Dendritic cell treated with granulocyte-macrophage colony-stimulating factor and Interleukin-4, amounts not matched to agents 40 ng/mL and 50 ng/mL, for 4 days (primary cell): ENCODE measurements around the gene PIK3C2B.

Source experiments
- H3K27ac Mint-ChIP-seq: one replicate; pipeline ENCODE4 v1.8.0; 2022; ENCODE audit warnings: mild to moderate bottlenecking, mixed read lengths
- H3K27me3 Mint-ChIP-seq: one replicate; pipeline ENCODE4 v1.8.0; 2022; ENCODE audit warnings: mild to moderate bottlenecking, mixed read lengths
- H3K36me3 Mint-ChIP-seq: one replicate; pipeline ENCODE4 v1.8.0; 2022; ENCODE audit warnings: low read depth, mixed read lengths
- H3K4me1 Mint-ChIP-seq: one replicate; pipeline ENCODE4 v1.8.0; 2022; ENCODE audit warnings: low read depth, mixed read lengths
- H3K4me3 Mint-ChIP-seq: one replicate; pipeline ENCODE4 v1.8.0; 2022; ENCODE audit warnings: mild to moderate bottlenecking, moderate library complexity, mixed read lengths
- H3K9me3 Mint-ChIP-seq: one replicate; pipeline ENCODE4 v1.8.0; 2022; ENCODE audit warnings: mixed read lengths
- intact Hi-C: fragments of 100-400 bp; cut with micrococcal nuclease; formaldehyde crosslinking; loops from one replicate; pipeline ENCODE4 v1.15.0; 2022

The PIK3C2B gene

GRCh38 chr1:204451352-204452124 lies 43.1 kb downstream of the PIK3C2B start:
- H3K4me1 Mint-ChIP-seq = peaks cover 19% of the 10 kb centered on the region
- peaks cover 9% of the 10 kb centered on the region for H3K36me3 Mint-ChIP-seq
- H3K4me3 Mint-ChIP-seq = no peak overlapping the region
- no peaks in the 10 kb centered on the region for H3K9me3 Mint-ChIP-seq
- no peaks in the 10 kb centered on the region for H3K27me3 Mint-ChIP-seq
- intact Hi-C loops = no loop called here
- H3K27ac Mint-ChIP-seq = no peak overlapping the region

- intact Hi-C loops = no loop called here
- H3K36me3 Mint-ChIP-seq = peaks cover 9% of the 10 kb centered on the region
- no peaks in the 10 kb centered on the region for H3K9me3 Mint-ChIP-seq
- H3K27me3 Mint-ChIP-seq = no peaks in the 10 kb centered on the region
- peaks cover 22% of the 10 kb centered on the region for H3K4me1 Mint-ChIP-seq
- no peak overlapping the region for H3K27ac Mint-ChIP-seq
- no peak overlapping the region for H3K4me3 Mint-ChIP-seq
Observed at GRCh38 chr1:204450461-204451257, 43.9 kb downstream of the PIK3C2B start.

GRCh38 chr1:204449678-204450280 lies 44.8 kb downstream of the PIK3C2B start:
- no peaks in the 10 kb centered on the region for H3K9me3 Mint-ChIP-seq
- no peak overlapping the region for H3K27ac Mint-ChIP-seq
- peaks cover under 1% of the 10 kb centered on the region for H3K36me3 Mint-ChIP-seq
- intact Hi-C loops = loop anchor here (5.0 kb wide), 1 partner anchor 358 kb away; no protein-coding TSS in a partner anchor
- no peak overlapping the region for H3K4me3 Mint-ChIP-seq
- H3K27me3 Mint-ChIP-seq = no peaks in the 10 kb centered on the region
- H3K4me1 Mint-ChIP-seq = peaks cover 22% of the 10 kb centered on the region

- Mint-ChIP-seq H3K27me3 (no peaks in the 10 kb centered on the region), H3K36me3 (no peaks in the 10 kb centered on the region), H3K4me3 (no peak overlapping the region), H3K9me3 (no peaks in the 10 kb centered on the region), H3K27ac (no peak overlapping the region), H3K4me1 (peaks cover 22% of the 10 kb centered on the region)
- intact Hi-C loops = loop anchor here (5.0 kb wide), 1 partner anchor 358 kb away; no protein-coding TSS in a partner anchor
Observed at GRCh38 chr1:204448991-204449677, 45.5 kb downstream of the PIK3C2B start.

- no peak overlapping the region for H3K27ac Mint-ChIP-seq
- no peaks in the 10 kb centered on the region for H3K27me3 Mint-ChIP-seq
- H3K4me1 Mint-ChIP-seq = peaks cover 22% of the 10 kb centered on the region
- H3K9me3 Mint-ChIP-seq = no peaks in the 10 kb centered on the region
- H3K36me3 Mint-ChIP-seq = peaks cover 5% of the 10 kb centered on the region
- intact Hi-C loops = loop anchor here (5.0 kb wide), 1 partner anchor 359 kb away; no protein-coding TSS in a partner anchor
- no peak overlapping the region for H3K4me3 Mint-ChIP-seq
Observed at GRCh38 chr1:204448344-204448964, 46.2 kb downstream of the PIK3C2B start.

GRCh38 chr1:204447736-204448135 lies 46.9 kb downstream of the PIK3C2B start:
- Mint-ChIP-seq H3K27me3 (no peaks in the 10 kb centered on the region), H3K27ac (peak overlapping the region; percentile 11), H3K4me1 (peaks cover 17% of the 10 kb centered on the region), H3K4me3 (no peak overlapping the region), H3K36me3 (peaks cover 9% of the 10 kb centered on the region), H3K9me3 (no peaks in the 10 kb centered on the region)
- intact Hi-C loops = loop anchor here (5.0 kb wide), 1 partner anchor 360 kb away; no protein-coding TSS in a partner anchor

GRCh38 chr1:204447190-204447589 lies 47.4 kb downstream of the PIK3C2B start:
- intact Hi-C loops = loop anchor here (5.0 kb wide), 1 partner anchor 360 kb away; no protein-coding TSS in a partner anchor
- Mint-ChIP-seq H3K36me3 (peaks cover 9% of the 10 kb centered on the region), H3K9me3 (no peaks in the 10 kb centered on the region), H3K27me3 (no peaks in the 10 kb centered on the region), H3K4me1 (peaks cover 17% of the 10 kb centered on the region), H3K27ac (peak overlapping the region; percentile 11), H3K4me3 (no peak overlapping the region)

- no peaks in the 10 kb centered on the region for H3K27me3 Mint-ChIP-seq
- H3K27ac Mint-ChIP-seq = peak overlapping the region; percentile 11
- H3K4me1 Mint-ChIP-seq = peaks cover 17% of the 10 kb centered on the region
- intact Hi-C loops = loop anchor here (1.0 to 5.0 kb wide), 2 partner anchors 57 to 361 kb away; no protein-coding TSS in a partner anchor
- H3K36me3 Mint-ChIP-seq = peaks cover 9% of the 10 kb centered on the region
- H3K4me3 Mint-ChIP-seq = no peak overlapping the region
- no peaks in the 10 kb centered on the region for H3K9me3 Mint-ChIP-seq
Observed at GRCh38 chr1:204446413-204447111, 48.0 kb downstream of the PIK3C2B start.

GRCh38 chr1:204445860-204446412 lies 48.7 kb downstream of the PIK3C2B start:
- intact Hi-C loops = loop anchor here (1.0 to 5.0 kb wide), 2 partner anchors 57 to 361 kb away; no protein-coding TSS in a partner anchor
- Mint-ChIP-seq H3K9me3 (no peaks in the 10 kb centered on the region), H3K27me3 (no peaks in the 10 kb centered on the region), H3K4me1 (peaks cover 17% of the 10 kb centered on the region), H3K36me3 (peaks cover 9% of the 10 kb centered on the region), H3K27ac (no peak overlapping the region), H3K4me3 (no peak overlapping the region)
